ENCODE measurements around the gene HNRNPA1.
"Not testable (repeated sequence)": the region's sequence is repeated elsewhere in the genome, so short reads cannot be mapped to it uniquely, and the experiment has no call there.

HNRNPA1 gene

DNA sequence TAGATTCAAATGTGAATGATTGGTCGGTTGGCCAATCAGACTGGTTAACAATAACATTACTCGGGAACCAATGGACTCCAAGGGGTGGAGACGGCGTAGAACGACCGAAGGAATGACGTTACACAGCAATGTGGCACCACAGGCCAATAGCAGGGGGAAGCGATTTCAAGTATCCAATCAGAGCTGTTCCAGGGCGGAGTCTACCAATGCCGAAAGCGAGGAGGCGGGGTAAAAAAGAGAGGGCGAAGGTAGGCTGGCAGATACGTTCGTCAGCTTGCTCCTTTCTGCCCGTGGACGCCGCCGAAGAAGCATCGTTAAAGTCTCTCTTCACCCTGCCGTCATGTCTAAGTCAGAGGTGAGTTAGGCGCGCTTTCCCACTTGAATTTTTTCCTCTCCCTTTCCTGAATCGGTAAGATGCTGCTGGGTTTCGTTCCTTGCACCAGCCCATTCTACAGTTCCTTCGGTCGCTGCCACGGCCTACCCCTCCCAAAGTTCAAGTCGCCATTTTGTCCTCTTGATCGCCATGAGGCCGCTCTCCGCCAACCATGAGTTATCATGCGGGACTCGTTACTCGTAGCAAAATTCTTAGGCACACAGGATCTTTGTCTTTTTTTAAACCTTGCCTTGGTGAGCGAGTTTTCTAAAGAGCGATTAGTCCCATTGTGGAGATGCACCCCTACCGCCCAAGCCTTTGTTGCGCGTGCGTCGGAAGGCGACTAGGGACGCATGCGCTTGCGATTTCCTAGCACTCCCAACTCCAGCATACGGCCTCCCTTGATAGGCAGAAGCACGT lies at the start of gene HNRNPA1:
HNRNPA1 (plus strand) TSS at position 259 of the 793 bp plus-strand sequence; CDS start at position 341, 82 bp downstream.
- peak; percentile 95 for DNase-seq (ENCODE audit: low spot score)

GRCh38 chr12:54231269-54231668 lies 49.3 kb upstream of the HNRNPA1 start:
- DNase-seq (ENCODE audit: low spot score), result not testable (repeated sequence)

DNA sequence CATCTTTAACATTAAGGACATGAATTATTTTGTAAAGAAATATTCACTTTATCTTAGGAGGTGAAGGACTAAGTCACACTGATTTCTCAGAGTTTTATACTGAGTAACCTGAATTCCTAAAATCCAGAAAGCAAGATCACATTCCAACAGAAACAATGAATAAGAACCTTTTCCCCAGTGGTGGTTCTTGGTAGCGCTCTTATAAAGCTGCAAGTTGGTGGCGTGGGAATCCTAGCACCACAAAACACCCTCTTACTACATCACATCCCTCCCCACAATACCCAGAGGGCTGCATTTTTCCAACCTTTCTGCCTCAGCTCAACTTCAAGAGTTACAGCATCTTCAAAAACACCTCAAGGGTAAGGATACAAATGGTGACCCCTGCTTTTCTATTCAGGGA lies 47.7 kb upstream of the HNRNPA1 start:
- no peak for DNase-seq (ENCODE audit: low spot score)

DNA sequence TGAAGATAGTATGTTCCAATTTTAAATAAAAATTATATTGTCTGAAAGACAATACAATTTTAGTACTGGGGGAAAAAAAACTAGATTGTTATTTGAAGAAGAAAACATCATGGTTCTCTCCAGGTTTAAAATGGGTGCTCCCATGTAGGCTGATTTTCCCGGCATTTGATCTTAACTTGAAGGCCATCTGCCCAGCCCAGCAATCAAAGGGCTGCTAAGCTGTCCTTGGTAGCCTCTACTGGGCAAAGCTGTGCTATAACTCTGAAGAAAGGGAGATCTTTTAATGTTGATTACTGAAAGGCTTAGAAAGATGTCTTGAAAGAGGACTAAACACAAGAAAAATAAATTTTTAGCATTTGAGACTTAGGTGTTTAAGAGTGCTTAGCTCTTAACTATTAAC lies 42.0 kb upstream of the HNRNPA1 start:
- DNase-seq (ENCODE audit: low spot score), result no peak

DNA sequence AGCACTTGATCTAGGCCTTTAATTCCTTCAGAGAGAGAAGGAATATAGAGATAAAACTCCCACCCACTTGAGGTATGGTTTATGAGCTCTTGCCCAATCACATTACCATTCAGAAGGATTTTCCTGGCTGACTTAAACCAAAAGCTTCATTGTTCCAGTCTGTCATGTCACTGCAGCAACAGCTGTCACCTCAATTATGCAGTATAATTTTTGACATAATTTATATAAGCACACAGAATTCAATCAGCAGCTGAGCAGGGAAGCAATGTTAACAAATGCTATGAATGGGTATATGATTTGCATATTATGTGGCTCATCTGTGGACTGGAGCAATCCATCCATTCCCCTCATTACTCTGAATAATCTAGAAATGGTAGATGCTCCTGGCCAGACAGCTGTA lies 40.9 kb upstream of the HNRNPA1 start:
- DNase-seq (ENCODE audit: low spot score), result no peak

GRCh38 chr12:54240129-54240528 lies 40.4 kb upstream of the HNRNPA1 start:
- DNase-seq (ENCODE audit: low spot score), result no peak

DNA sequence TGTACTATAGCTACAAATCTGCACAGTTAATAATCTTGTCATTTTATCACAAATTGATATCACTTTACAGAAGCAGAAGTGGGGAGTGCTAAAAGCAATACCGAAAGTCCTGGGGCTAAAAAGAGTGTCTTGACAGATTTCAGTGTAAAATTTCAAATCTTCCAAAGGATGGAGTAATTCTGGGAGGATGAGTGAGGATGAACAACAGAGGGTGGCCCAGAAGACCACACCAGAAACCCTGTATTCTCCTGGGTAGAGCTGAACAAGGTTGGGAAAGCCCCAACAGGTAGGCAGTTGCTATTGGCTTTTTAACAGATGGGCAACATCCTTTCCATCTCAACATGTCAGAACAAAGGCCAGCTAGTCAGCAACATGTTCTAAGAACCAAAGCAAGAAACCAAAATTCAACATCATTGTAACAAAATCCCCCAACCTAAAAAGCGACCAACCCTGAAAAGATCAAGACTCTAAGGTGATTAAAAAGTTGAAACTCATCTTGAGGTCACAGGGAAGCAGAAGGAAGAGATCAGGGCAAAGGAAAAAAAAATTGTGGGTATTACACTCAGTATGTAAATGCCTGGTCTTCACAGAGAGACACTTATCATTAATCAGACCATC lies 39.4 kb upstream of the HNRNPA1 start:
- DNase-seq (ENCODE audit: low spot score), result no peak

- no peak for DNase-seq (ENCODE audit: low spot score)
These were observed 34.4 kb upstream of the HNRNPA1 start for GRCh38 chr12:54246011-54246641.

DNA sequence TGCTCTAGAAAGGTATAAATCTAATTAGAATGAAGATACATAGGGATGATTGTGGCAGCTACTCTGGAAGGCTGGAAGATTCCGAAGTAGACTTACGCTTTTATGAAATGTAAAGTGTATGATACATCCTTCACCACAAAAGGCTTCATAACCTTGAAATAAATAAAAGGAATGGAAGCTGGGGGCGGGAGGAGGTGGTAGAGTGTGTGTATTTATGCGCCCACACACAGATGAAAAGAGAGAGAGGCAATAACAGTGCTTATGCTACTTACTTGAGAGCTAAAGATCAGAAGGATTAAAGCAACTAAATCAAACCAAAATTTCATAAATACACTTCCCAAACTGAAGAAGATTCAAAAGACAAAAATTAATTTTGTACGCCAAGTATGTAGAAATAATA lies 31.0 kb upstream of the HNRNPA1 start:
- DNase-seq (ENCODE audit: low spot score), result no peak

DNA sequence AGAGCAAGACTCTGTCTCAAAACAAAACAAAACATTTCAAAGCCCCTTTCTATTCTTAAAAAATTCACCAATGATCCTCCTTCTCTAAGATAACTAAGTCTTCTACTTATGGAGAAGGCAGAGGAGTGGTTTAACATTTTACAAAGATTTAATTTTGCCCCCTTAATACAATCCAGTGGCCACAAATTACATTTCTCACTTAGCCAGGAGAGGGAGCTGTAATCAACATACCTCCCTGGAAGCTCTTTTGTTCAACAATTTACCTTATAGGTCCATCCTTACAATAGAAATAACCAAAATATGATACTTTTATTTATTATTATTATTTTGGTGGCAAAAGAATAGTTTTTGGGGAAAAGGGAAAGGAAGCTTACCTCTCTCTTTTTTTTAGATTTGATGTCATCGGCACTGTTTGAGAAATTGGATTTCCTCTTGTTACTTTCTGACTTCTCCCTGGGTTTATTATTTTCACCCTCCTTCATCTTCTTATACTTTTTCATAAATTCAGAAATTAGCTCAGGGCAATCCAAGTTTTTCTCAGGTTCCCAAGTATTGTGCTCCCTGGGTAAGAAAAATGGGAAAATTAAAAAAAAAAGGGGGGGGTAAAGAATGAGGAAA lies 28.8 kb upstream of the HNRNPA1 start:
- DNase-seq (ENCODE audit: low spot score), result peak; percentile 53

GRCh38 chr12:54253240-54253639 lies 27.3 kb upstream of the HNRNPA1 start:
- no peak for DNase-seq (ENCODE audit: low spot score)

- DNase-seq (ENCODE audit: low spot score), result no peak
These were observed 23.2 kb upstream of the HNRNPA1 start for GRCh38 chr12:54257332-54257731.

DNA sequence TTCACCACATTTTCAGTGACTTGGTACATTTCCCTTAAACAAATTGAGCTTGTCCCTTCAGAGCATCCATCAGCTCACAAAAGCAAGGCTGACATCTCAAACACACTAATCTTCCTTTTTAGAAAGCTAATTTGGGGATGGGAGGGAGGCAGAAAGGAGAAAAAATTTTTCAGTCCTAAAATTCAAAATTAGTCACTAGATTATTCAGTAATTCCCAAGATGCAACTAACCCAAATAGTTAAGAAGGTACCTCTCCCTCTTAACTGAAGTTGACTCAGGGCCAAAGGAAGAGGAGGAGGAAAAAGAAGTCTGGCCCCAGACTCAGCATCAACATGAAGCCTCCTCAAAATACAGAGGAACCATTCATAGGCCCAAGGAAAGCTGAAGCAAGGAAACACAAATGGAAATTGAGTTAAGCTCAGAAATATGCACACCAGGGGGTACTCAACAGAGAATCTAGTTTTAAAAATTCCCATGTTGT lies 22.3 kb upstream of the HNRNPA1 start:
- DNase-seq (ENCODE audit: low spot score), result no peak

DNA sequence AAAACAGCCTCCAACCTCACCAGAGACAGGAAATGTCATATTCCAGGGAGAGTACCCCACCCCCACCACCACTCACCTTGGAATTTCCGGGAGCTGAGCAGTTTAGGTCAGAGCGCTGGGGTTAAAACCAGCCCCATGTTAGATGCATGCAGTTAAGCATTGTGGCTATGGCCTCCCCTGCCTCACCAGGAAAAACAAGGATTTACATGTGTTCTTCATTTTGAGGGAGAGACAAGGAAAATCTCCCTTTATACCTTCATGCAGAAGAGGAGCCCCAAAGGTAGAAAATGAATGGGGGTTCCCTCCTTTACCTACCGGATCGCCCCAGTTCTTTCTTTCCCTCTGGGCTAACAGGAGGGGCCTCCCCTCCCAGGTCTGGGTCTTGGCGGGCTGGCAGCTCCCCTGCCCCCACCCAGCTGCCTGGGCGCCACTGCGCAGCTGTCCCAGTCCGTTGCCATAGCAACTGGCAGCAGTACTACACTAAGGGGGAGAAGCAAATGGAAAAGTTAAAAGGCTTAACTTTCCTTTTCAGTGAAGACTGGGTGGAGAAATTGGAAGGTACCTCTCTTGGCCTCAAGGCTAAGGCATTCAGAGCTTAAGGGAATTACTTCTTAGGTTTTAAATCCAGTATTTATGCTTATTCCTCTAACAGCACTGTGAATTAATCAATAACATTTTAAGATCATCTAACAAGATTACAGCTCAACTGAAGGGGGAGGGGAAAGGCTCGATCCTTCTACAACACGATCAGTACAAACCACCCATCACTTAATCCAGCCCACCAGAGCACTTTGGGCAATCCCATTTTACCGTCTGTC lies 21.1 kb upstream of the HNRNPA1 start:
- DNase-seq (ENCODE audit: low spot score), result peak; percentile 89

- no peak for DNase-seq (ENCODE audit: low spot score)
These were observed 18.6 kb upstream of the HNRNPA1 start for GRCh38 chr12:54261815-54262402.

- no peak for DNase-seq (ENCODE audit: low spot score)
These were observed 18.1 kb upstream of the HNRNPA1 start for GRCh38 chr12:54262403-54262925.

DNA sequence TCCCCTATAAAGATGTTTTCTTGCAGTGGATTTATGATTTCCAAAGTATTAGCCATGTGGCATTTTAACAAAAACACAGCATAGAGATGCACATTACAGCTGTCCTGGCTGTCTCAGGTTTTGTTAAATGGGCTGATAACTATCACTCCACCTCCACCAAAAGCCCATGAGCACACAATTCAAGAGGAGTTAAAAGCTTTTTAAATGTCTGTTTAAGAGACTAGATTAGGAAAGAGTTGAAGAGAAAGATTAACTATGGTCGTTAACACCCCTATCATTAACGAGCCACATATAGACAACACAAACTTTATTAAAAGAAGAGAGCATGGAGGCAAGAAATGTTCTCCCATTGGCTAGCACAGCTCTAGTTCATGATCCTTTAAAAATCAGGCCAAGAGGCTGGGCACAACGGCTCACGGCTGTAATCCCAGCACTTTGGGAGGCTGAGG lies 15.1 kb upstream of the HNRNPA1 start:
- no peak for DNase-seq (ENCODE audit: low spot score)

GRCh38 chr12:54266852-54267251 lies 13.7 kb upstream of the HNRNPA1 start:
- no peak for DNase-seq (ENCODE audit: low spot score)

DNA sequence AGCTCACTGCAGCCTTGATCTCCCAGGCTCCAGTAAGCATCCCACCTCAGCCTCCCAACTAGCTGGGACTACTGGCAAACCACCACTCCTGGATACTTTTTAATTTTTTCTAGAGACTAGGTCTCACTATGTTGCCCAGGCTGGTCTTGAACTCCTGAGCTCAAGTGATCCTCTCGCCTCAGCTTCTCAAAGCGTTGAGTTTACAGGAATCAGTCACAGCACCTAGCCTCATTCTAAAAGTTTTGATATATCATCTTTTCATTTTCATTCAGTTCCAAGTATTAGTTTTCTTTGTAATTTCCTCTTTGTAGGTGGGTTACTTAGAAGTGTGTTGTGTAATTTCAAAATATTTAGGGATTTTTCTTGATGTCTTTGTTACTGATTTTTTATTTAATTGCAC lies 10.2 kb upstream of the HNRNPA1 start:
- DNase-seq (ENCODE audit: low spot score), result no peak

DNA sequence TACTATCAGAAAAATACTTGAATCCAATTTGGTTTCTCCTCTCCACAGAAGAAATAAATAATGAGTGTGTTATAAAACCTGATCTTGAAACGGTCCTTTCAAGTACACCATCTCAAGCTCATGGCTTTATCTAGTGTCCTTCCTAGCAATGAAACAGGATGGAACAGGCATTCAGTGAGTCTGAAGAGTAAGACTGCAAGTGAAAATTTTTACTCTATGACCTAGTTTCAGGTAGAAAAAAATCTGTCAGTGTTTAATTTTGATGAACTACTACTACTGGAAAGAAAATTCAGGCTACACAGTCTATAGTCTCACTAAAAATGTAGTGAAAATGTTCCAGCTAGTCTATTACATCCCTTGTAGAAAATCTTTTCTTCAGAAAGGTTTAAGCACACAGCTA lies 8.3 kb upstream of the HNRNPA1 start:
- no peak for DNase-seq (ENCODE audit: low spot score)

DNA sequence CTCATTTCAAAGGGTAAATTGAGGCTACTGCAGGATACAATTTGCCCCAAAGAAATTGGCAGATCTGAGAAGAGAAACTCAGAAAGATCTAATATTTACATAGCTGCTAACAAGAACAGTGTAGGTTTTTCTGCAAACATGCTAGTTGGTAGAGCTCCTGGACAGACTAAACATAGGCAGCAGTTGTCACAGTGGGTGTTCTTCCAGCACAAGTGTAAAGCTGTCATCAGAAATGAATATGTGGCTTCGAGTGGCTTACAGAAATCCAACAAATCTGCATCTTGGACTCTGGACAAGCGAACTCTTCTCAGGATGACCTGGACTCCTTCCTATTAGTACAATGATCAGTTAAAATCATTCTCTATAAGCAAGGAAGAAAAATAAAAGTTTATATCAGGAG lies 6.5 kb upstream of the HNRNPA1 start:
- DNase-seq (ENCODE audit: low spot score), result no peak

Measured in AG08396 (cell line).